Measurements from ENCODE around the gene WDR19. TPM values are rescaled to one million over a fixed set of nuclear protein-coding genes. Genes with fewer than 3 reads are reported as not detected.

The WDR19 gene
- 18.5 and 34.6 TPM in 2 replicates for total RNA-seq (ENCODE audit: low replicate concordance)

GRCh38 chr4:39181905-39182638 lies at the start of gene WDR19:
Gene WDR19, plus strand, starts transcription at chr4:39182529. Its CDS starts 29 bp downstream, at chr4:39182558.

Other genes starting within 250 kb of the WDR19 start
- 0.08 TPM in 1 of 2 replicates, not detected in the other for gene TMEM156, start 150.1 kb upstream of the WDR19 start, total RNA-seq (ENCODE audit: low replicate concordance)
- 55.8 and 78.0 TPM in 2 replicates for gene KLHL5, start 120.3 kb upstream of the WDR19 start, total RNA-seq (ENCODE audit: low replicate concordance)
- 41.1 and 41.9 TPM in 2 replicates for gene RFC1, start 183.8 kb downstream of the WDR19 start, total RNA-seq (ENCODE audit: low replicate concordance)
- not detected in 2 replicates for gene KLB, start 224.4 kb downstream of the WDR19 start, total RNA-seq (ENCODE audit: low replicate concordance)